Urinary bladder (tissue), 4 donors: ENCODE measurements around the gene RHOD. TPM values are rescaled to one million over a fixed set of nuclear protein-coding genes. Genes with fewer than 3 reads are reported as not detected.

Experiments used
- DNase-seq: peaks from one replicate; pipeline ENCODE4 v3.0.0-alpha.2; 2015; ENCODE audit errors: extremely low spot score
- H3K27ac ChIP-seq: one replicate; pipeline ENCODE4 v1.5.1; 2013; ENCODE audit warnings: low read depth, mild to moderate bottlenecking, moderate library complexity
- H3K36me3 ChIP-seq: one replicate; pipeline ENCODE4 v1.6.1; 2013; ENCODE audit warnings: mild to moderate bottlenecking, moderate library complexity; ENCODE audit not compliant: insufficient read depth
- H3K4me1 ChIP-seq: one replicate; pipeline ENCODE4 v1.6.1; 2013; ENCODE audit warnings: mild to moderate bottlenecking, moderate library complexity; ENCODE audit not compliant: insufficient read depth
- H3K4me3 ChIP-seq: one replicate; pipeline ENCODE4 v1.5.1; 2013; ENCODE audit warnings: low read depth, low read length
- WGBS: extraction: QIAGEN DNeasy Blood & Tissue Kit; methylation state at CpG from one replicate; pipeline ENCODE4 v1.1.7; 2013; 5-methylcytosine and 5-hydroxymethylcytosine counted together
- polyA plus RNA-seq: library from polyadenylated mRNA; stranded (reverse); fragments of 200-250 nt; gene quantifications from one replicate; pipeline ENCODE4 v1.2.3, GENCODE V29; 2013
- total RNA-seq: library from RNA; depleted of rRNA; stranded (reverse); fragments of >200 nt; gene quantifications from one replicate; pipeline ENCODE4 v1.2.3, GENCODE V29; 2014
- donor health status: healthy with polysubstance abuse.
- donor health status: healthy.

The RHOD gene
- total and polyA plus RNA-seq, 2 donors: 3.9 to 10.1 TPM

GRCh38 chr11:67043572-67044349, 12.9 kb upstream of the RHOD start:
- no peak overlapping the region for H3K27ac ChIP-seq
- no peaks in the 10 kb centered on the region for H3K36me3 ChIP-seq
- H3K4me3 ChIP-seq: no peak overlapping the region
- H3K4me1 ChIP-seq: no peaks in the 10 kb centered on the region
- 78% methylated on average over 18 of the region's 18 CpGs for WGBS
- DNase-seq: no peak

- 78% methylated on average over 14 of the region's 14 CpGs for WGBS
- H3K27ac ChIP-seq: no peak overlapping the region
- no peak for DNase-seq
- H3K4me1 ChIP-seq: no peaks in the 10 kb centered on the region
- no peak overlapping the region for H3K4me3 ChIP-seq
- H3K36me3 ChIP-seq: no peaks in the 10 kb centered on the region
Observed at GRCh38 chr11:67044496-67044895, 12.2 kb upstream of the RHOD start.

- no peak for DNase-seq
- no peak overlapping the region for H3K27ac ChIP-seq
- 65% methylated on average over 14 of the region's 14 CpGs for WGBS
- no peak overlapping the region for H3K4me3 ChIP-seq
- H3K4me1 ChIP-seq: no peaks in the 10 kb centered on the region
- no peaks in the 10 kb centered on the region for H3K36me3 ChIP-seq
Observed at GRCh38 chr11:67045314-67045713, 11.3 kb upstream of the RHOD start.

GRCh38 chr11:67048515-67049130, 8.0 kb upstream of the RHOD start:
- H3K36me3 ChIP-seq: no peaks in the 10 kb centered on the region
- WGBS: 89% methylated on average over 22 of the region's 22 CpGs
- no peak overlapping the region for H3K4me3 ChIP-seq
- H3K4me1 ChIP-seq: no peaks in the 10 kb centered on the region
- no peak overlapping the region for H3K27ac ChIP-seq
- no peak for DNase-seq

GRCh38 chr11:67050139-67050538, 6.5 kb upstream of the RHOD start:
- H3K4me1 ChIP-seq: no peaks in the 10 kb centered on the region
- no peak overlapping the region for H3K27ac ChIP-seq
- no peak for DNase-seq
- no peak overlapping the region for H3K4me3 ChIP-seq
- H3K36me3 ChIP-seq: no peaks in the 10 kb centered on the region
- 86% methylated on average over 3 of the region's 3 CpGs for WGBS

GRCh38 chr11:67051180-67051893, 5.3 kb upstream of the RHOD start:
- peaks cover 6% of the 10 kb centered on the region for H3K4me1 ChIP-seq
- H3K27ac ChIP-seq: no peak overlapping the region
- WGBS: 87% methylated on average over 9 of the region's 9 CpGs

GRCh38 chr11:67051945-67052488, 4.6 kb upstream of the RHOD start:
- no peak for DNase-seq
- H3K27ac ChIP-seq: no peak overlapping the region
- WGBS: 84% methylated on average over 4 of the region's 4 CpGs

More at GRCh38 chr11:67051180-67051893, 5.3 kb upstream of the RHOD start:
- H3K36me3 ChIP-seq: no peaks in the 10 kb centered on the region
- no peak overlapping the region for H3K4me3 ChIP-seq
- DNase-seq: no peak

GRCh38 chr11:67052891-67053290, 3.8 kb upstream of the RHOD start:
- Histone ChIP-seq H3K4me3 (no peak overlapping the region), H3K36me3 (no peaks in the 10 kb centered on the region), H3K27ac (no peak overlapping the region), H3K4me1 (peaks cover 7% of the 10 kb centered on the region)
- WGBS: 88% methylated on average over 5 of the region's 5 CpGs
- DNase-seq: no peak

More at GRCh38 chr11:67051945-67052488, 4.6 kb upstream of the RHOD start:
- H3K4me1 ChIP-seq: peaks cover 7% of the 10 kb centered on the region
- H3K4me3 ChIP-seq: no peak overlapping the region
- H3K36me3 ChIP-seq: no peaks in the 10 kb centered on the region

GRCh38 chr11:67053896-67054329, 2.7 kb upstream of the RHOD start:
- H3K36me3 ChIP-seq: no peaks in the 10 kb centered on the region
- H3K4me1 ChIP-seq: peaks cover 7% of the 10 kb centered on the region
- 21% methylated on average over 7 of the region's 7 CpGs for WGBS
- no peak overlapping the region for H3K4me3 ChIP-seq
- DNase-seq: no peak
- H3K27ac ChIP-seq: no peak overlapping the region

- H3K4me1 ChIP-seq: peaks cover 7% of the 10 kb centered on the region
- no peaks in the 10 kb centered on the region for H3K36me3 ChIP-seq
- no peak overlapping the region for H3K4me3 ChIP-seq
- WGBS: 63% methylated on average over 9 of the region's 9 CpGs
- DNase-seq: no peak
- no peak overlapping the region for H3K27ac ChIP-seq
Observed at GRCh38 chr11:67054346-67054835, 2.3 kb upstream of the RHOD start.

- 59% methylated on average over 10 of the region's 10 CpGs for WGBS
- no peak overlapping the region for H3K27ac ChIP-seq
- DNase-seq: peak; percentile 51
Observed at GRCh38 chr11:67054836-67055523, 1.7 kb upstream of the RHOD start.

GRCh38 chr11:67055812-67056211, 835 bp upstream of the RHOD start:
- no peak overlapping the region for H3K27ac ChIP-seq
- WGBS: 20% methylated on average over 17 of the region's 17 CpGs
- no peak overlapping the region for H3K4me3 ChIP-seq
- no peak for DNase-seq
- H3K36me3 ChIP-seq: no peaks in the 10 kb centered on the region
- peaks cover 7% of the 10 kb centered on the region for H3K4me1 ChIP-seq

More at GRCh38 chr11:67054836-67055523, 1.7 kb upstream of the RHOD start:
- no peak overlapping the region for H3K4me3 ChIP-seq
- H3K36me3 ChIP-seq: no peaks in the 10 kb centered on the region
- peaks cover 7% of the 10 kb centered on the region for H3K4me1 ChIP-seq

- 55% methylated on average over 10 of the region's 10 CpGs for WGBS
- Histone ChIP-seq H3K27ac (no peak overlapping the region), H3K36me3 (no peaks in the 10 kb centered on the region), H3K4me3 (peak overlapping the region; percentile 62), H3K4me1 (peaks cover 7% of the 10 kb centered on the region)
- no peak for DNase-seq
Observed at GRCh38 chr11:67057205-67057672, 592 bp downstream of the RHOD start.
